ENCODE measurements around the gene PHYKPL. TPM values are rescaled to one million over a fixed set of nuclear protein-coding genes. Genes with fewer than 3 reads are reported as not detected.
A peak's percentile ranks its signal among the peaks of the same experiment; 100 is the strongest.

Gene PHYKPL
- total and polyA plus RNA-seq, 2 of the 8 experiments (the other 6 are each of a cell fraction or from before 2014, with no cell fraction given), result 25.1 to 32.1 TPM

DNA sequence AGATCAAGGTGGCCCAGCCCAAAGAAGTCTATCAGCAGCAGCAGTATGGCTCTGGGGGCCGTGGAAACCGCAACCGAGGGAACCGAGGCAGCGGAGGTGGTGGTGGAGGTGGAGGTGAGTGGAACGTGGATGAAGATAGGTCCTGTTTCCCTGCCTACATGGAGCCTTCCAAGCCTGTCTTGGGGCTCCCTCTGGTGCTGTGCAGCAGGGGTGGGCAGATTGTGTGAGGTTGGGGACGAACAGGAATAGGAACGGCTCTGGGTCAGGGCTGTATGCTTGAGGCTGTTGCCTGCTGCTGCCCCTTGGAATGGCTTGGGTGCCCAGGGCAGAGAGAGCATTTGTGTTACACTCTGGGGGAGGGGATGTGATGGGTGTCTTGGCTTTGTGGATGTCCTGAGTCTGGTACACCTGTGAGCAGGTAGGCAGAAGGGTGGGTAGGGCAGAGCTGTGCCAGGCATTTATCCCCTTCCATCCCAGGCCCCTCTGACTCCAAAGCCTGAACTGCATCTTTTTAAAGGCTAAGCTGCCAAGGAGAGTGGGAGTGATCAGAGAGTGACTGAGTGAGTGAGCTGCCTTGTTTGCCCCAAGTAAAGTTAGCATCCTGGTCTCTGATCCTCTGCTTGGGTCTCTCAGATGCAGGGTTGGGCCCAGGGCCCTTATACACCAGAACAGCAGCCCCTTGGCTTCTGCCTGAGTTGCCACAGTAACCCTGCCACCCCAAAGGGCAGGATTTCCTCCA lies 23.1 kb downstream of the PHYKPL start:
- 92% methylated on average over 8 of the region's 8 CpGs; no CpG with 5 or more reads in 1 of the 2 experiments for WGBS, 2 experiments (ENCODE audit: extremely low coverage in 1 of 2, insufficient coverage in 1 of 2, insufficient read length in 1 of 2, insufficient replicate concordance in 2 of 2, low coverage in 1 of 2, low lambda C conversion rate in 2 of 2, missing lambda C conversion rate in 1 of 2)
- H3K27ac ChIP-seq (ENCODE audit: low read depth, low read length), result no peak overlapping the region
- TF ChIP-seq RAD21 (IDR thresholded peaks at IDR 0.05 in 1 of 2, conservative IDR thresholded peaks at IDR 0.05 in 1 of 2; ENCODE audit: low read depth in 2 of 2, low read length in 2 of 2) (no peak), CTBP2 (IDR thresholded peaks at IDR 0.05; ENCODE audit: borderline replicate concordance, insufficient read depth, insufficient read length, low read length) (no peak), KDM5A (IDR thresholded peaks at IDR 0.05; ENCODE audit: low read length) (no peak), SAP30 (IDR thresholded peaks at IDR 0.05; ENCODE audit: insufficient read depth, insufficient replicate concordance, low read length) (no peak), RFX5 (IDR thresholded peaks at IDR 0.05; ENCODE audit: borderline replicate concordance, low read depth, low read length) (no peak), MAFK (IDR thresholded peaks at IDR 0.05; ENCODE audit: low read depth, low read length) (no peak), SIX5 (IDR thresholded peaks at IDR 0.05; ENCODE audit: low read depth, low read length) (no peak), POLR2AphosphoS5 (IDR thresholded peaks at IDR 0.05; ENCODE audit: low read depth, low read length) (peak; percentile 83; the same call in 1 of the 2 replicates)
- TF ChIP-seq, protein P1, sequence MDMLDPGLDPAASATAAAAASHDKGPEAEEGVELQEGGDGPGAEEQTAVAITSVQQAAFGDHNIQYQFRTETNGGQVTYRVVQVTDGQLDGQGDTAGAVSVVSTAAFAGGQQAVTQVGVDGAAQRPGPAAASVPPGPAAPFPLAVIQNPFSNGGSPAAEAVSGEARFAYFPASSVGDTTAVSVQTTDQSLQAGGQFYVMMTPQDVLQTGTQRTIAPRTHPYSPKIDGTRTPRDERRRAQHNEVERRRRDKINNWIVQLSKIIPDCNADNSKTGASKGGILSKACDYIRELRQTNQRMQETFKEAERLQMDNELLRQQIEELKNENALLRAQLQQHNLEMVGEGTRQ (IDR thresholded peaks at IDR 0.05; ENCODE audit: low read length), result no peak

More for the DNA sequence above, 23.1 kb downstream of the PHYKPL start:
- no peak overlapping the region for H3K4me3 ChIP-seq (ENCODE audit: extremely low read depth in 1 of 4, insufficient read depth in 2 of 4, low read depth in 3 of 4, low read length in 4 of 4)
- peaks cover 2% of the 10 kb centered on the region for H3K23me2 ChIP-seq (ENCODE audit: low read depth, low read length)
- H2BK12ac ChIP-seq (ENCODE audit: low read depth, low read length), result no peak overlapping the region
- no peak overlapping the region for H4K5ac ChIP-seq (ENCODE audit: insufficient read length, low read depth, low read length)
- no peak overlapping the region for H3K18ac ChIP-seq (ENCODE audit: extremely low read depth, low read length)
- H2BK20ac ChIP-seq (ENCODE audit: low read length), result no peak overlapping the region
- no peak overlapping the region for H3K14ac ChIP-seq (ENCODE audit: insufficient read length)
- no peak overlapping the region for H3K23ac ChIP-seq (ENCODE audit: insufficient read length)
- peaks cover 26 to 47% of the 10 kb centered on the region in 2 experiments for H3K79me2 ChIP-seq (ENCODE audit: control insufficient read depth in 1 of 2, insufficient read depth in 2 of 2, low read length in 2 of 2)
- no peak overlapping the region; a peak in 1 of 7 replicates for H3K9ac ChIP-seq (replicated peaks in 1 of 4; ENCODE audit: extremely low read depth in 1 of 4, low read depth in 3 of 4, low read length in 3 of 4)
- H3K79me1 ChIP-seq (ENCODE audit: low read depth, low read length), result peaks cover 22% of the 10 kb centered on the region
- H2BK120ac ChIP-seq (replicated peaks; ENCODE audit: low read depth, low read length), result no peak overlapping the region
- H2BK15ac ChIP-seq (ENCODE audit: low read length), result no peak overlapping the region
- no peak overlapping the region for H3K4me2 ChIP-seq (ENCODE audit: insufficient read depth in 1 of 2, low read depth in 2 of 2, low read length in 2 of 2)
- POLR2A ChIA-PET (ENCODE audit: partially characterized antibody), result interaction anchor here (0.5 to 31.3 kb wide), 10 partner anchors 9 to 241 kb away, joined by 3 to 985 read pairs (median 4); partner anchors contain the start of genes GMCL2 and PHYKPL
- no peaks in the 10 kb centered on the region for H3K9me3 ChIP-seq (ENCODE audit: insufficient read depth in 2 of 2, low read depth in 1 of 2, low read length in 1 of 2)
- H3K36me3 ChIP-seq (ENCODE audit: control insufficient read depth in 2 of 4, insufficient read depth in 4 of 4, low read length in 3 of 4), result peaks cover 57 to 91% (median 75%) of the 10 kb centered on the region in 4 experiments
- no peaks in the 10 kb centered on the region for H3K27me3 ChIP-seq (replicated peaks in 1 of 4; ENCODE audit: control insufficient read depth in 3 of 4, extremely low read depth in 1 of 4, insufficient read depth in 3 of 4, low read length in 3 of 4)
- H3K4ac ChIP-seq (replicated peaks; ENCODE audit: insufficient read length, low read depth, low read length), result no peak overlapping the region
- no peak overlapping the region for H4K91ac ChIP-seq (replicated peaks; ENCODE audit: insufficient read length, low read length)
- no peak for FAIRE-seq
- CTCF ChIA-PET (ENCODE audit: partially characterized antibody), result interaction anchor here (1.0 to 1.5 kb wide), 4 partner anchors 13 to 133 kb away, joined by 3 to 4 read pairs (median 4); no protein-coding TSS in a partner anchor
- no peak overlapping the region for H2BK5ac ChIP-seq (ENCODE audit: low read depth, low read length)
- no peak overlapping the region for H2AFZ ChIP-seq (ENCODE audit: low read length)
- DNase-seq (ENCODE audit: low read depth in 1 of 2, low spot score in 2 of 2), result no peak
- H4K8ac ChIP-seq (ENCODE audit: extremely low read depth, insufficient read depth, low read length), result peak overlapping the region; percentile 57
- H3K56ac ChIP-seq (replicated peaks; ENCODE audit: insufficient read length, low read depth, low read length), result no peak overlapping the region
- H3K4me1 ChIP-seq (replicated peaks in 1 of 4; ENCODE audit: control insufficient read depth in 3 of 4, insufficient read depth in 4 of 4, low read length in 3 of 4), result peaks cover 0 to 10% (median 4%) of the 10 kb centered on the region in 4 experiments; a peak in 6 of 7 replicates
- no peak overlapping the region for H2AK5ac ChIP-seq (ENCODE audit: low read depth, low read length)
- H4K20me1 ChIP-seq (replicated peaks in 1 of 2; ENCODE audit: control insufficient read depth in 1 of 2, insufficient read depth in 2 of 2, low read length in 2 of 2), result peaks cover 57 to 60% of the 10 kb centered on the region in 2 experiments
